Uterus (tissue), 2 donors: ENCODE measurements around the gene EFHC1.

Experiments used
- POLR2A ChIP-seq, 2 donors: fragments of 450-650 bp; IDR thresholded peaks; one replicate each; pipeline ENCODE4 v1.6.1; 2016; ENCODE audit warnings: antibody characterized with exemption in 2 of 2, mild to moderate bottlenecking in 1 of 2, moderate library complexity in 1 of 2
- TF ChIP-seq, protein P1 (sequence below), 4 experiments: fragments of 200-600 bp in 2 of 4; fragments of 450-650 bp in 2 of 4; sonication (generic) in 2 of 4; IDR thresholded peaks; one replicate each; pipeline ENCODE4 v1.5.1; 2016 to 2019; ENCODE audit warnings: antibody characterized with exemption in 4 of 4, mild to moderate bottlenecking in 2 of 4, moderate library complexity in 1 of 4

DNA sequence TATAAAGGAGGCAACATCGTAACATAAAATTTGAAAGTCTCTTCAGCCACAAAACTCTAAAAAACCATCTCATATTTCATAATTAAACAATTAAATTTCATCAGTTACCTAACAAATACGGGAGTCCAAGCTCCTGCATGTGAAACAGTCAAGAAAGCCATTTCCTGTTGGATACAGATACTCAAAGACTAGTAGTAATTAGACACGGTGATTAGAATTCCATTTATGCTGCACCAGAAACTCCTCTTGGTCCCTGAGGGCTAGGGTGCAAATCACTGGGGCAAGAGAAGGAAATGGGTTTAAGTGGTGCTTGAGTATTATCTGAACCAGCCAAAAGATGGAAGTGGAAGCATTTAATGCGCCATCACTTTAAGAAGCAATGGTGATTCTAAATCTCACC, 129.3 kb downstream of the EFHC1 start:
- TF ChIP-seq, protein P1, sequence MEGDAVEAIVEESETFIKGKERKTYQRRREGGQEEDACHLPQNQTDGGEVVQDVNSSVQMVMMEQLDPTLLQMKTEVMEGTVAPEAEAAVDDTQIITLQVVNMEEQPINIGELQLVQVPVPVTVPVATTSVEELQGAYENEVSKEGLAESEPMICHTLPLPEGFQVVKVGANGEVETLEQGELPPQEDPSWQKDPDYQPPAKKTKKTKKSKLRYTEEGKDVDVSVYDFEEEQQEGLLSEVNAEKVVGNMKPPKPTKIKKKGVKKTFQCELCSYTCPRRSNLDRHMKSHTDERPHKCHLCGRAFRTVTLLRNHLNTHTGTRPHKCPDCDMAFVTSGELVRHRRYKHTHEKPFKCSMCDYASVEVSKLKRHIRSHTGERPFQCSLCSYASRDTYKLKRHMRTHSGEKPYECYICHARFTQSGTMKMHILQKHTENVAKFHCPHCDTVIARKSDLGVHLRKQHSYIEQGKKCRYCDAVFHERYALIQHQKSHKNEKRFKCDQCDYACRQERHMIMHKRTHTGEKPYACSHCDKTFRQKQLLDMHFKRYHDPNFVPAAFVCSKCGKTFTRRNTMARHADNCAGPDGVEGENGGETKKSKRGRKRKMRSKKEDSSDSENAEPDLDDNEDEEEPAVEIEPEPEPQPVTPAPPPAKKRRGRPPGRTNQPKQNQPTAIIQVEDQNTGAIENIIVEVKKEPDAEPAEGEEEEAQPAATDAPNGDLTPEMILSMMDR (IDR thresholded peaks at IDR 0.05): no peak
- TF ChIP-seq POLR2A (IDR thresholded peaks at IDR 0.05): no peak
